OCI-LY1 (cell line): Measurements from ENCODE around the gene RPS19BP1.
A peak's percentile ranks its signal among the peaks of the same experiment; 100 is the strongest.

Source experiments
- H2AFZ ChIP-seq: fragments of 200-600 bp; sonication (generic), shearing (Covaris generic); 2 replicates; pipeline ENCODE4 v1.6.0; 2014; ENCODE audit warnings: antibody characterized with exemption, mild to moderate bottlenecking, low read length
- H3F3A ChIP-seq: fragments of 200-600 bp; sonication (generic), shearing (Covaris generic); 2 replicates; pipeline ENCODE4 v1.6.0; 2014; ENCODE audit warnings: mild to moderate bottlenecking, antibody characterized with exemption, low read length, moderate library complexity; ENCODE audit not compliant: insufficient read depth
- H3K27ac ChIP-seq: fragments of 200-600 bp; sonication (generic); 2 replicates; pipeline ENCODE4 v1.5.1; 2014; ENCODE audit warnings: low read length, mixed run types, mild to moderate bottlenecking, low read depth; ENCODE audit not compliant: poor library complexity, severe bottlenecking
- H3K27me3 ChIP-seq: fragments of 200-600 bp; sonication (generic); 2 replicates; pipeline ENCODE4 v1.6.0; 2014; ENCODE audit warnings: antibody characterized with exemption, mild to moderate bottlenecking, low read length, moderate library complexity; ENCODE audit not compliant: insufficient read depth
- H3K36me3 ChIP-seq: fragments of 200-600 bp; sonication (generic); 2 replicates; pipeline ENCODE4 v1.6.1; 2014; ENCODE audit warnings: mild to moderate bottlenecking, antibody characterized with exemption, low read length, moderate library complexity, mixed read lengths; ENCODE audit not compliant: insufficient read depth
- H3K4me1 ChIP-seq: fragments of 200-600 bp; sonication (generic); 2 replicates; pipeline ENCODE4 v1.5.1; 2014; ENCODE audit warnings: mild to moderate bottlenecking, low read length, moderate library complexity; ENCODE audit not compliant: insufficient read depth, severe bottlenecking
- H3K4me2 ChIP-seq: fragments of 200-600 bp; sonication (generic), shearing (Covaris generic); 2 replicates; pipeline ENCODE4 v1.6.1; 2014; ENCODE audit warnings: low read length
- H3K4me3 ChIP-seq: fragments of 200-600 bp; sonication (generic); 2 replicates; pipeline ENCODE4 v1.5.1; 2014; ENCODE audit warnings: low read length, low read depth, mild to moderate bottlenecking, mixed read lengths; ENCODE audit not compliant: poor library complexity, severe bottlenecking
- H3K79me2 ChIP-seq: fragments of 200-600 bp; shearing (Covaris generic); 2 replicates; pipeline ENCODE4 v1.6.1; 2016; ENCODE audit warnings: mixed run types, low read length, mixed read lengths; ENCODE audit not compliant: insufficient read depth
- H3K9ac ChIP-seq: fragments of 200-600 bp; sonication (generic), shearing (Covaris generic); 2 replicates; pipeline ENCODE4 v1.6.1; 2014; ENCODE audit warnings: mild to moderate bottlenecking, low read length, mixed read lengths
- H3K9me2 ChIP-seq: fragments of 200-600 bp; sonication (generic), shearing (Covaris generic); 2 replicates; pipeline ENCODE4 v1.6.1; 2014; ENCODE audit warnings: low read depth, mild to moderate bottlenecking, low read length, mixed read lengths
- H3K9me3 ChIP-seq: fragments of 200-600 bp; shearing (Covaris generic); 2 replicates; pipeline ENCODE4 v1.6.1; 2014; ENCODE audit warnings: low read length, mixed read lengths
- H4K20me1 ChIP-seq: fragments of 200-600 bp; sonication (generic), shearing (Covaris generic); 2 replicates; pipeline ENCODE4 v1.6.0; 2016; ENCODE audit warnings: mild to moderate bottlenecking, low read length; ENCODE audit not compliant: insufficient read depth
- CTCF ChIP-seq: fragments of 200-600 bp; sonication (generic), shearing (Covaris generic); IDR thresholded peaks from 2 replicates; pipeline ENCODE4 v1.5.1; 2017; ENCODE audit warnings: mild to moderate bottlenecking, antibody characterized with exemption, low read length, moderate library complexity, mixed read lengths
- EZH2 ChIP-seq: fragments of 200-600 bp; sonication (generic), shearing (Covaris generic); IDR thresholded peaks from 2 replicates; pipeline ENCODE4 v1.8.0; 2017; ENCODE audit warnings: borderline replicate concordance, mixed run types, mild to moderate bottlenecking, antibody characterized with exemption, low read length, moderate library complexity, mixed read lengths

The RPS19BP1 gene

GRCh38 chr22:39503630-39504029 is 28.9 kb downstream of the RPS19BP1 start:
- peaks cover 18% of the 10 kb centered on the region for H3K4me1 ChIP-seq
- H4K20me1 ChIP-seq = no peaks in the 10 kb centered on the region
- H3K4me3 ChIP-seq = peak overlapping the region; percentile 92
- peak overlapping the region; percentile 100 for H3K4me2 ChIP-seq
- peaks cover 25% of the 10 kb centered on the region for H3K79me2 ChIP-seq
- H2AFZ ChIP-seq = no peak overlapping the region
- no peaks in the 10 kb centered on the region for H3K27me3 ChIP-seq
- peak overlapping the region; percentile 96 for H3K9ac ChIP-seq
- TF ChIP-seq EZH2 (no peak), CTCF (no peak)
- H3K9me2 ChIP-seq = no peaks in the 10 kb centered on the region
- peak overlapping the region; percentile 54 for H3K27ac ChIP-seq
- no peaks in the 10 kb centered on the region for H3K9me3 ChIP-seq
- H3F3A ChIP-seq = no peaks in the 10 kb centered on the region
- H3K36me3 ChIP-seq = peaks cover 57% of the 10 kb centered on the region

GRCh38 chr22:39502789-39503409 is 29.6 kb downstream of the RPS19BP1 start:
- H3K4me2 ChIP-seq = peak overlapping the region; percentile 100
- no peaks in the 10 kb centered on the region for H3F3A ChIP-seq
- H3K9me3 ChIP-seq = no peaks in the 10 kb centered on the region
- peak overlapping the region; percentile 96 for H3K9ac ChIP-seq
- peaks cover 50% of the 10 kb centered on the region for H3K36me3 ChIP-seq
- H3K9me2 ChIP-seq = no peaks in the 10 kb centered on the region
- no peak overlapping the region for H2AFZ ChIP-seq
- peaks cover 21% of the 10 kb centered on the region for H3K79me2 ChIP-seq
- H3K27ac ChIP-seq = peak overlapping the region; percentile 54
- peaks cover 18% of the 10 kb centered on the region for H3K4me1 ChIP-seq
- TF ChIP-seq CTCF (no peak), EZH2 (no peak)
- no peaks in the 10 kb centered on the region for H3K27me3 ChIP-seq
- no peaks in the 10 kb centered on the region for H4K20me1 ChIP-seq
- H3K4me3 ChIP-seq = peak overlapping the region; percentile 92

- peak within 1 kb of the TSS; percentile 96 for H3K9ac ChIP-seq
- H3K4me3 ChIP-seq = peak within 1 kb of the TSS; percentile 92
- TF ChIP-seq EZH2 (no peak), CTCF (no peak)
- H3F3A ChIP-seq = no peaks in the 10 kb centered on the region
- H3K27ac ChIP-seq = peak within 1 kb of the TSS; percentile 54
- peaks cover 18% of the 10 kb centered on the region for H3K4me1 ChIP-seq
- H4K20me1 ChIP-seq = no peaks in the 10 kb centered on the region
- peaks cover 21% of the 10 kb centered on the region for H3K79me2 ChIP-seq
- peak within 1 kb of the TSS; percentile 100 for H3K4me2 ChIP-seq
- H3K36me3 ChIP-seq = peaks cover 46% of the 10 kb centered on the region
- no peaks in the 10 kb centered on the region for H3K9me2 ChIP-seq
- no peaks in the 10 kb centered on the region for H3K9me3 ChIP-seq
- no peak within 1 kb of the TSS for H2AFZ ChIP-seq
- H3K27me3 ChIP-seq = no peaks in the 10 kb centered on the region
These were observed 30.3 kb downstream of the RPS19BP1 start, which contains the start of gene MIEF1 for GRCh38 chr22:39502109-39502788. Gene MIEF1, plus strand, starts transcription at chr22:39502290. Its CDS starts 9,005 bp downstream, at chr22:39511295.
